Panc1 (cell line): Measurements from ENCODE around the gene PHF21A. TPM values are rescaled to one million over a fixed set of nuclear protein-coding genes. Genes with fewer than 3 reads are reported as not detected.
A peak's percentile ranks its signal among the peaks of the same experiment; 100 is the strongest.

Experiments used
- ATAC-seq: fragments of 200-7000 bp; cut with Tn5 transposase; 2 replicates; pipeline ENCODE4 v1.9.1; 2020; ENCODE audit warnings: mild to moderate bottlenecking, moderate library complexity
- BruUV-seq: library from RNA; stranded (reverse); fragments of 400-500 nt; replicated peaks from 2 replicates; lab custom pipeline; 2021; lab: Mats Ljungman, UMichigan
- CTCF ChIA-PET: fragments of 300-600 bp; sonication (Branson Sonifier 250); formaldehyde crosslinking; loops from one replicate; lab custom pipeline; 2022; ENCODE audit warnings: antibody characterized with exemption; lab: Charles Lee
- POLR2A ChIA-PET: fragments of 300-600 bp; sonication (Branson Sonifier 250); formaldehyde crosslinking; loops from one replicate; lab custom pipeline; 2022; ENCODE audit warnings: antibody characterized with exemption; lab: Charles Lee
- DNase-seq: peaks from one replicate; pipeline ENCODE4 v3.0.0-alpha.2; 2010; ENCODE audit warnings: low read depth, low spot score
- H3K27ac ChIP-seq: 2 replicates; pipeline ENCODE4 v1.5.1; 2011; ENCODE audit warnings: mild to moderate bottlenecking, low read length, inconsistent platforms
- H3K27me3 ChIP-seq: fragments of 200-500 bp; sonication (Bioruptor generic); 2 replicates; pipeline ENCODE4 v1.6.0; 2014; ENCODE audit warnings: low read length, inconsistent platforms; ENCODE audit not compliant: control insufficient read depth, insufficient read depth
- H3K36me3 ChIP-seq: fragments of 200-500 bp; sonication (Bioruptor generic); 2 replicates; pipeline ENCODE4 v1.5.1; 2014; ENCODE audit warnings: inconsistent platforms, mild to moderate bottlenecking, low read length, moderate library complexity; ENCODE audit not compliant: control insufficient read depth, insufficient read depth
- H3K4me1 ChIP-seq: 2 replicates; pipeline ENCODE4 v1.5.1; 2011; ENCODE audit warnings: inconsistent platforms, mild to moderate bottlenecking, low read length, moderate library complexity; ENCODE audit not compliant: control insufficient read depth, insufficient read depth
- H3K4me3 ChIP-seq, 2 experiments: 2 replicates each; pipeline ENCODE4 v1.5.1; 2011 to 2012; ENCODE audit warnings: low read depth in 2 of 2, low read length in 2 of 2, mild to moderate bottlenecking in 2 of 2, inconsistent platforms in 1 of 2, moderate library complexity in 1 of 2
- H3K9me3 ChIP-seq: fragments of 200-500 bp; sonication (Bioruptor generic); 2 replicates; pipeline ENCODE4 v1.5.1; 2014; ENCODE audit warnings: low read depth, mild to moderate bottlenecking, inconsistent platforms, low read length, moderate library complexity; ENCODE audit not compliant: control insufficient read depth, insufficient read depth
- CTCF ChIP-seq: fragments of 450-650 bp; IDR thresholded peaks from 2 replicates; pipeline ENCODE4 v1.5.1; 2017; ENCODE audit warnings: mild to moderate bottlenecking
- POLR2AphosphoS5 ChIP-seq: IDR thresholded peaks from 2 replicates; pipeline ENCODE4 v1.6.1; 2012; ENCODE audit warnings: mild to moderate bottlenecking, low read depth, low read length, moderate library complexity
- REST ChIP-seq, 2 experiments: IDR thresholded peaks; 2 replicates each; pipeline ENCODE4 v1.6.1; 2011 to 2012; ENCODE audit warnings: low read depth in 2 of 2, control low read depth in 1 of 2, low read length in 1 of 2, mild to moderate bottlenecking in 1 of 2, moderate library complexity in 1 of 2; ENCODE audit not compliant: insufficient read depth in 1 of 2
- SIN3A ChIP-seq: IDR thresholded peaks from 2 replicates; pipeline ENCODE4 v1.6.1; 2012; ENCODE audit warnings: low read depth, mild to moderate bottlenecking, low read length, moderate library complexity, borderline replicate concordance; ENCODE audit not compliant: insufficient read depth
- TCF7L2 ChIP-seq: IDR thresholded peaks from 2 replicates; pipeline ENCODE4 v1.6.1; 2011; ENCODE audit warnings: mild to moderate bottlenecking, low read depth, low read length, inconsistent platforms
- in situ Hi-C: cut with HindIII; loops from 2 replicates; pipeline ENCODE4 v1.10.0; 2016; ENCODE audit warnings: low sequenced_read_pairs, low pct_unique_long_range_greater_than_20kb
- intact Hi-C: fragments of 100-400 bp; cut with micrococcal nuclease; formaldehyde crosslinking; loops from one replicate; pipeline ENCODE4 v1.10.0; 2022; ENCODE audit not compliant: unreplicated experiment
- total RNA-seq: library from RNA; stranded (reverse); gene quantifications from one replicate; pipeline ENCODE4 v1.2.1, GENCODE V29; 2021; ENCODE audit not compliant: unreplicated experiment

Gene PHF21A
- total RNA-seq, 1 experiment from 2014 or later: 45.7 TPM

DNA sequence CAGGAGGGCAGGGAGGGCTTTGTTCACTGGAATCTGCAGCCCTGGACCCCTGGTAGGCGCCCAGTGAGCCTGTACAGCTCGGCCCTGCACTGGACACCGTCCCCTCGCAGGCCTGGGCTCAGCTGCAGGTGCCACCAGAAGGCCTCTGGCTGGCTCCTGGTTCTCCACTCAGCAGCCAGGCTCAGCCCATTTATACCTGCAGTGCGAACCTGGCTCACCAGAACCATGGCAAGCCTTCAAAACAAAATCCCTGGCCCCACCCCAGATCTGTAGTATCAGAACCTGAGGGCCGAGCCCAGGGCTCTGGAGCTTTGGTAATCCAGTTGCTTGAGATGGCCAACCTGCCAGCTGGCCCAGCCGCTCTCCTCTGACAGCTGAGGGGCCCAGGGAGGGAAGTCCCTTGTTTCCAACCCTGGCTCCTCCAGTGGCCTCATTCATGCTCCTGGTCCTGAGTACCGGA, 213.3 kb downstream of the PHF21A start:
- H3K36me3 ChIP-seq: no peaks in the 10 kb centered on the region
- H3K27me3 ChIP-seq: no peaks in the 10 kb centered on the region
- no peak overlapping the region for H3K27ac ChIP-seq
- no peaks in the 10 kb centered on the region for H3K9me3 ChIP-seq
- intact Hi-C loops: no loop called here
- TF ChIP-seq CTCF (no peak), TCF7L2 (no peak), SIN3A (no peak), REST (IDR thresholded peaks at IDR 0.05; ENCODE audit: insufficient read depth in 1 of 2, low read depth in 2 of 2, low read length in 1 of 2) (no peak), POLR2AphosphoS5 (no peak; the same call in 1 of the 2 replicates)
- ChIA-PET CTCF (interaction anchor here (0.6 kb wide), 1 partner anchor 295 kb away, joined by 4 read pairs; no protein-coding TSS in a partner anchor), POLR2A (no interaction called here)
- no TSS peak for BruUV-seq
- DNase-seq: no peak
- H3K4me3 ChIP-seq: no peak overlapping the region
- in situ Hi-C loops: no loop called here
- no peaks in the 10 kb centered on the region for H3K4me1 ChIP-seq
- ATAC-seq: peak; percentile 25; the same call in 1 of the 2 replicates

DNA sequence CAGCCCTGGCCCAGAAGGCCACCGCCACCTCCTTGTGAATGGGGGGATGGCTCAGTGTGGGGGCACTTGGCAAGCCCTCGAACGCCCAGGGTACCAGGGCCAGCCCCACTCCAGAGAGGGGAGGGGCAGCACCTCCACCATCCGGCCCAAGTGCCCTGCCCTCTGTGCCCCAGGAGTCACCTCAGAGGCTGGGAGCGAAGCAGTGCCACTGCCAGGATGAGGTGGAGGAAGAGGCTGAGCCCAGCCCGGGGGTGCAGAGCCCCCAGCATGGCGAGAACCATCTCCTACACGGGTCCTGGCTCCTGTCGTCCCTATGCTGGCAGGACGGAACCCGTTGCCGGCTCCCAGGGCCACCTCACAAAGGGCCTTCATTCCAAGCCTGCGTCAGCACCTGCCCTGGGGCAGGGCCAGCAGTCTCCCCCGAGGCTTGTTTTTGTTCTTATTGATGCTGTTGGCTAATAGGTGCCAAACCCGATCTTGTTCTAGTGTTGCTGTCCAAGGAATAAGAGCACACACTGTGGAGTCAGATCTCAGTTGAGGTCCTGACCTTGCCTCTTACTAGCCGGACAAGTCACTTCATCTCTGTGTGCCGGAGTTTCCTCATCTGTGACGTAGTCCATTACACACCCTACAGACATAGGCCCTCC, 214.2 kb downstream of the PHF21A start, which contains the start of gene FREY1:
Gene FREY1, minus strand, starts transcription at position 307 of the 647 bp plus-strand sequence. Its CDS starts 26 bp downstream, at position 281.
- ATAC-seq (peak; percentile 18), DNase-seq (no peak)
- CTCF ChIA-PET: interaction anchor here (0.6 kb wide), 1 partner anchor 296 kb away, joined by 4 read pairs; no protein-coding TSS in a partner anchor
- POLR2A ChIA-PET: no interaction called here
- Histone ChIP-seq H3K27me3 (no peaks in the 10 kb centered on the region), H3K4me3 (no peak within 1 kb of the TSS), H3K27ac (no peak within 1 kb of the TSS), H3K9me3 (no peaks in the 10 kb centered on the region), H3K4me1 (no peaks in the 10 kb centered on the region), H3K36me3 (no peaks in the 10 kb centered on the region)
- in situ Hi-C loops (no loop called here), intact Hi-C loops (no loop called here)
- TF ChIP-seq SIN3A: no peak
- TF ChIP-seq REST (IDR thresholded peaks at IDR 0.05; ENCODE audit: insufficient read depth in 1 of 2, low read depth in 2 of 2, low read length in 1 of 2): no peak
- TF ChIP-seq TCF7L2: no peak
- BruUV-seq: no TSS peak
